ENCODE results near the gene GUCY1B1.
A peak's percentile ranks its signal among the peaks of the same experiment; 100 is the strongest.

GUCY1B1 gene

DNA sequence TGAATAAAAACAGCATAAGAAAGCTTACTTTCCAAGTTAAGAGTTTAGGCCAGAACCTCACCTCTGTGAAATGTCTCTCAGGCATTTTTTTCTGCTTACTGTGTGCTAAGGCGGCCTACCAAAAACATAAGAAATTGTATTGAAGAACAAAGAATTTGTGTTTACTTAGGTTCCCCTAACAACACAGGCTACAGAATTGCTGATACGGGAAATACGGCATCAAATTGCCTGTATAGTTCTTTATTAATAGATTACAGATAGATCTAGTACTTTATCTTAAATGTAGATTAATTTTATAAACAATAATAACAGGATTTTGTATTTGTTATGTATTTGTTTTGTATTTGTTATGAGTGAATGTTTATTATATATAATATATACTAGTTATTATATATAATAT is 94.4 kb downstream of the GUCY1B1 start:
- ChIA-PET POLR2A (no interaction called here), CTCF (no interaction called here)
- no peak overlapping the region for H3K4me3 ChIP-seq (ENCODE audit: low read depth, low read length)
- TF ChIP-seq, protein P1, sequence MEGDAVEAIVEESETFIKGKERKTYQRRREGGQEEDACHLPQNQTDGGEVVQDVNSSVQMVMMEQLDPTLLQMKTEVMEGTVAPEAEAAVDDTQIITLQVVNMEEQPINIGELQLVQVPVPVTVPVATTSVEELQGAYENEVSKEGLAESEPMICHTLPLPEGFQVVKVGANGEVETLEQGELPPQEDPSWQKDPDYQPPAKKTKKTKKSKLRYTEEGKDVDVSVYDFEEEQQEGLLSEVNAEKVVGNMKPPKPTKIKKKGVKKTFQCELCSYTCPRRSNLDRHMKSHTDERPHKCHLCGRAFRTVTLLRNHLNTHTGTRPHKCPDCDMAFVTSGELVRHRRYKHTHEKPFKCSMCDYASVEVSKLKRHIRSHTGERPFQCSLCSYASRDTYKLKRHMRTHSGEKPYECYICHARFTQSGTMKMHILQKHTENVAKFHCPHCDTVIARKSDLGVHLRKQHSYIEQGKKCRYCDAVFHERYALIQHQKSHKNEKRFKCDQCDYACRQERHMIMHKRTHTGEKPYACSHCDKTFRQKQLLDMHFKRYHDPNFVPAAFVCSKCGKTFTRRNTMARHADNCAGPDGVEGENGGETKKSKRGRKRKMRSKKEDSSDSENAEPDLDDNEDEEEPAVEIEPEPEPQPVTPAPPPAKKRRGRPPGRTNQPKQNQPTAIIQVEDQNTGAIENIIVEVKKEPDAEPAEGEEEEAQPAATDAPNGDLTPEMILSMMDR (IDR thresholded peaks at IDR 0.05; ENCODE audit: insufficient read depth, low read length, missing control alignments): no peak
- no peak for DNase-seq (ENCODE audit: low read depth, low spot score)

GRCh38 chr4:155854582-155855226 is 95.9 kb downstream of the GUCY1B1 start:
- TF ChIP-seq, protein P1 (IDR thresholded peaks at IDR 0.05; ENCODE audit: insufficient read depth, low read length, missing control alignments): no peak
- peak; percentile 3 for DNase-seq (ENCODE audit: low read depth, low spot score)
- no peak overlapping the region for H3K4me3 ChIP-seq (ENCODE audit: low read depth, low read length)
- POLR2A ChIA-PET: no interaction called here
- CTCF ChIA-PET: interaction anchor here (1.3 kb wide), 1 partner anchor 12 kb away, joined by 3 read pairs; no protein-coding TSS in a partner anchor

DNA sequence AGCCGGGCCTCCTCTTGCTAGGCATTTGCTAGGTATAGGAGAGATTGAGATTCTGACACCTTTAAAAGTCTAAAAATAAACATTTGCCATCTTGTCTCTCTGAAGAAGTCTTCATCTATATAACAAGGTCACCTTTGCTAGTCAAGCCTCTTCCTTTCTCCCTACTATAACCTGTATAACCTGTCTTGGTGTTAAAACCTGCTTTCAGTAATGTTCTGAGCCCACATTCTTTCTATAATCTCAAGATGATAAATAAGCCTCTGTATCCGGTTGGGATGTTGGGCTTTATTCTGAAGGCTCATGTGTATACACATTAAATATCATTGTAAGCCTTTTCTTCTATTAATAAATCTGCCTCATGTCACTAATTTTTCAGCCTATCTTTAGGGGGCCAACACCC is 97.1 kb downstream of the GUCY1B1 start:
- no peak for DNase-seq (ENCODE audit: low read depth, low spot score)
- TF ChIP-seq, protein P1 (IDR thresholded peaks at IDR 0.05; ENCODE audit: insufficient read depth, low read length, missing control alignments): no peak
- H3K4me3 ChIP-seq (ENCODE audit: low read depth, low read length): no peak overlapping the region
- ChIA-PET CTCF (interaction anchor here (1.3 kb wide), 1 partner anchor 13 kb away, joined by 3 read pairs; no protein-coding TSS in a partner anchor), POLR2A (no interaction called here)
